Neural cell (in vitro differentiated cells): Measurements from ENCODE around the gene PAN3. TPM values are rescaled to one million over a fixed set of nuclear protein-coding genes. Genes with fewer than 3 reads are reported as not detected.

Experiments
- H2AFZ ChIP-seq: fragments of 200-600, 300-800 bp; sonication (generic), shearing (Covaris generic); 2 replicates; pipeline ENCODE4 v1.6.0; 2014; ENCODE audit warnings: low read depth, mild to moderate bottlenecking, antibody characterized with exemption, low read length, moderate library complexity
- H3F3A ChIP-seq: fragments of 200-600 bp; shearing (Covaris generic); 2 replicates; pipeline ENCODE4 v1.6.1; 2016; ENCODE audit warnings: mild to moderate bottlenecking, moderate library complexity, mixed read lengths, antibody characterized with exemption, low read length; ENCODE audit not compliant: insufficient read depth, poor library complexity, severe bottlenecking
- H3K27ac ChIP-seq: fragments of 200-600, 300-800 bp; sonication (generic), shearing (Covaris generic); 2 replicates; pipeline ENCODE4 v1.5.1; 2014; ENCODE audit warnings: mild to moderate bottlenecking, low read length, moderate library complexity
- H3K27me3 ChIP-seq: fragments of 300-800, 200-600 bp; sonication (generic), shearing (Covaris generic); 2 replicates; pipeline ENCODE4 v1.6.0; 2014; ENCODE audit warnings: mild to moderate bottlenecking, low read depth, low read length, moderate library complexity; ENCODE audit not compliant: insufficient read depth
- H3K36me3 ChIP-seq: fragments of 300-800, 200-600 bp; sonication (generic), shearing (Covaris generic); 2 replicates; pipeline ENCODE4 v1.5.1; 2014; ENCODE audit warnings: mild to moderate bottlenecking, antibody characterized with exemption, low read length, moderate library complexity; ENCODE audit not compliant: insufficient read depth
- H3K4me2 ChIP-seq: fragments of 300-800, 200-600 bp; sonication (generic), shearing (Covaris generic); 2 replicates; pipeline ENCODE4 v1.6.0; 2014; ENCODE audit warnings: mild to moderate bottlenecking, low read length
- H3K4me3 ChIP-seq: fragments of 300-800, 200-600 bp; sonication (generic), shearing (Covaris generic); 2 replicates; pipeline ENCODE4 v1.5.1; 2014; ENCODE audit warnings: mild to moderate bottlenecking, low read length, moderate library complexity
- H3K79me2 ChIP-seq: fragments of 200-600 bp; shearing (Covaris generic); replicated peaks from 2 replicates; pipeline ENCODE4 v1.6.0; 2014; ENCODE audit warnings: mild to moderate bottlenecking, low read length, moderate library complexity; ENCODE audit not compliant: insufficient read depth
- H3K9ac ChIP-seq: fragments of 300-800, 200-600 bp; sonication (generic), shearing (Covaris generic); 2 replicates; pipeline ENCODE4 v1.6.1; 2016; ENCODE audit warnings: mild to moderate bottlenecking, low read length, mixed read lengths
- H3K9me2 ChIP-seq: fragments of 200-600 bp; shearing (Covaris generic); 2 replicates; pipeline ENCODE4 v1.6.1; 2016; ENCODE audit warnings: mild to moderate bottlenecking, low read length, mixed read lengths; ENCODE audit not compliant: insufficient read depth
- H3K9me3 ChIP-seq: fragments of 200-600, 300-800 bp; sonication (generic), shearing (Covaris generic); 2 replicates; pipeline ENCODE4 v1.6.1; 2016; ENCODE audit warnings: mild to moderate bottlenecking, mixed run types, low read length, moderate library complexity, mixed read lengths
- H4K20me1 ChIP-seq: fragments of 200-600 bp; shearing (Covaris generic); 2 replicates; pipeline ENCODE4 v1.6.1; 2016; ENCODE audit warnings: mild to moderate bottlenecking, mixed run types; ENCODE audit not compliant: insufficient read depth
- CTCF ChIP-seq: fragments of 450-650 bp; IDR thresholded peaks from 2 replicates; pipeline ENCODE4 v1.5.1; 2014; ENCODE audit warnings: antibody characterized with exemption, mild to moderate bottlenecking, moderate library complexity; ENCODE audit not compliant: poor library complexity, severe bottlenecking
- EP300 ChIP-seq: fragments of 450-650 bp; conservative IDR thresholded peaks from 2 replicates; pipeline ENCODE4 v1.6.1; 2014; ENCODE audit warnings: antibody characterized with exemption, mild to moderate bottlenecking, moderate library complexity; ENCODE audit not compliant: poor library complexity, severe bottlenecking
- EZH2 ChIP-seq: fragments of 200-600, 300-800 bp; shearing (Covaris generic), sonication (generic); IDR thresholded peaks from 2 replicates; pipeline ENCODE4 v1.6.1; 2014; ENCODE audit warnings: antibody characterized with exemption, low read length, borderline replicate concordance, mild to moderate bottlenecking; ENCODE audit not compliant: insufficient read depth, poor library complexity, severe bottlenecking
- MXI1 ChIP-seq: fragments of 450-650 bp; conservative IDR thresholded peaks from 2 replicates; pipeline ENCODE4 v1.6.1; 2014; ENCODE audit warnings: antibody characterized with exemption, mild to moderate bottlenecking; ENCODE audit not compliant: poor library complexity, severe bottlenecking
- POLR2AphosphoS5 ChIP-seq: IDR thresholded peaks from 2 replicates; pipeline ENCODE4 v1.6.1; 2012
- RAD21 ChIP-seq: fragments of 450-650 bp; conservative IDR thresholded peaks from 2 replicates; pipeline ENCODE4 v1.6.1; 2014; ENCODE audit warnings: antibody characterized with exemption, mild to moderate bottlenecking, moderate library complexity
- REST ChIP-seq: IDR thresholded peaks from 2 replicates; pipeline ENCODE4 v1.6.1; 2012; ENCODE audit warnings: borderline replicate concordance
- SMC3 ChIP-seq: fragments of 450-650 bp; conservative IDR thresholded peaks from 2 replicates; pipeline ENCODE4 v1.6.1; 2014; ENCODE audit warnings: antibody characterized with exemption, mild to moderate bottlenecking, moderate library complexity; ENCODE audit not compliant: poor library complexity
- TAF1 ChIP-seq: IDR thresholded peaks from 2 replicates; pipeline ENCODE4 v1.6.1; 2012; ENCODE audit warnings: low read depth
- polyA plus RNA-seq: library from polyadenylated mRNA; depleted of rRNA; stranded (reverse); fragments of >200 nt; gene quantifications from 2 replicates; pipeline ENCODE4 v1.2.3, GENCODE V29; 2014

Gene PAN3
- polyA plus RNA-seq, 1 donor from 2014 or later = 44.0 TPM

GRCh38 chr13:28181413-28181812, 43.1 kb downstream of the PAN3 start:
- Histone ChIP-seq H3K27ac (no peak overlapping the region), H3K79me2 (no peaks in the 10 kb centered on the region), H3K27me3 (no peaks in the 10 kb centered on the region), H3K9ac (no peak overlapping the region), H3K9me2 (no peaks in the 10 kb centered on the region), H2AFZ (no peak overlapping the region), H3K9me3 (no peaks in the 10 kb centered on the region), H3K4me3 (no peak overlapping the region), H3F3A (no peaks in the 10 kb centered on the region), H3K36me3 (no peaks in the 10 kb centered on the region), H4K20me1 (no peaks in the 10 kb centered on the region), H3K4me2 (no peak overlapping the region)
- no peak for TF ChIP-seq CTCF

GRCh38 chr13:28185256-28185655, 46.9 kb downstream of the PAN3 start:
- H4K20me1 ChIP-seq = no peaks in the 10 kb centered on the region
- no peak overlapping the region for H3K4me3 ChIP-seq
- no peaks in the 10 kb centered on the region for H3K27me3 ChIP-seq
- H3K79me2 ChIP-seq = no peaks in the 10 kb centered on the region
- H3F3A ChIP-seq = no peaks in the 10 kb centered on the region
- H3K9me2 ChIP-seq = no peaks in the 10 kb centered on the region
- no peak overlapping the region for H2AFZ ChIP-seq
- no peaks in the 10 kb centered on the region for H3K36me3 ChIP-seq
- no peak overlapping the region for H3K27ac ChIP-seq
- TF ChIP-seq EP300 (no peak), TAF1 (no peak), POLR2AphosphoS5 (no peak), RAD21 (no peak), SMC3 (no peak), CTCF (no peak), EZH2 (no peak), REST (no peak), MXI1 (no peak)
- no peaks in the 10 kb centered on the region for H3K9me3 ChIP-seq
- no peak overlapping the region for H3K4me2 ChIP-seq
- H3K9ac ChIP-seq = no peak overlapping the region
